ENCODE results near the gene STIL.
"Not testable (repeated sequence)": the region's sequence is repeated elsewhere in the genome, so short reads cannot be mapped to it uniquely, and the experiment has no call there.

The STIL gene

DNA sequence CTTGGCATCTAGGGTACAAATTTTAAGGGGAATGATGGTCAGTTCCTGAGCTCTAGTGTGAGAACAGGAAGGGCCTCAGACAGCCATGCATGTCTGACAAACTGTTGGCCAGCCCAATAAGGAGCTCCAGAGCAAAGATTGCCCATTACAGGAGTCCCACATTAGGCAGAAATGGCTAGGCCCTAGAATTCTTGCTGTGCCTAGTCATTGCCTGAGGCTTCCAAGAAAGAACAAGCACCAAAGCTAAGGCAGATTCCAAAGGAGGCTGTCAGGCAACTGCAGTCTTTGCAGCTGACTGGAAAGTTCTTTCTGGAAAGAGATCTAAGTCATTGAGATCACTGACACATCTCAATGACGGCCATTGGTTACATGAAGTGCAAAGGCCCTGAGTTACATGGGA, 3.9 kb upstream of the STIL start:
- DNase-seq, result no peak

DNA sequence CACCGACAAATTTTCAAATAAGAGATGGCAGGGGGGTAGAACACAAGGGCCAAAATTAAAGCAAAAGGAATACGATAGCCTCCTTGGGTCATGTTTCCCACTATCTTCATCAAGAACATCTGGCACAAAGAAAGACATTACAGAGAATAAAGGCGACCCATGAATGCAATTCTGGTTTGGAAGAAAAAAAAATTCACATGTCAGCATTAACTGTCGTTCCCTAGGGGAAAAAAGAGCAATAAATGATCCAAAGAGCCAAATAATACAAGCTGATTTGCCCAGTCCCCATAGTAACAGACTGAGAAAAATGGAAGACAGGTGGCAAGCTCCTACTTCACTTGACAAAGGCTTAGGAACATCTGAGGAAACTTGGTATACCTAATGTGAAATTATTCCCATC, 4.5 kb downstream of the STIL start:
- no peak for DNase-seq

DNA sequence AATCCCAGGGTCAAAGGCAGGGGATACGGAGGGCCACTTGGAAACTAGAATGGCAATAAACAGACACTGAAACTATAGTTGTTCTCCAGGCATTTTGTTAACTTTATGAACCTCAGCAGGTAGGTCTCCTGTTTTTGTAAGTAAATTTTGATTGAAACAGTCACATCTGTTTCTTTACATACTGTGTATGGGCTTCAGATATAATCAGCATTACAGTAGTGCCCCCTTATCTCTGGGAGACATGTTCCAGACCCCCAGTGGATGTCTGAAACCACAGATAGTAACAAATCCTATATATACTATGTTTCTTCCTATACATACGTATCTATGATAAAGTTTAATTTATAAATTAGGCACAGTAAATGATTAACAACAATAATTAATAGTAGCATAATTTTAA, 11.5 kb downstream of the STIL start:
- DNase-seq, result no peak

DNA sequence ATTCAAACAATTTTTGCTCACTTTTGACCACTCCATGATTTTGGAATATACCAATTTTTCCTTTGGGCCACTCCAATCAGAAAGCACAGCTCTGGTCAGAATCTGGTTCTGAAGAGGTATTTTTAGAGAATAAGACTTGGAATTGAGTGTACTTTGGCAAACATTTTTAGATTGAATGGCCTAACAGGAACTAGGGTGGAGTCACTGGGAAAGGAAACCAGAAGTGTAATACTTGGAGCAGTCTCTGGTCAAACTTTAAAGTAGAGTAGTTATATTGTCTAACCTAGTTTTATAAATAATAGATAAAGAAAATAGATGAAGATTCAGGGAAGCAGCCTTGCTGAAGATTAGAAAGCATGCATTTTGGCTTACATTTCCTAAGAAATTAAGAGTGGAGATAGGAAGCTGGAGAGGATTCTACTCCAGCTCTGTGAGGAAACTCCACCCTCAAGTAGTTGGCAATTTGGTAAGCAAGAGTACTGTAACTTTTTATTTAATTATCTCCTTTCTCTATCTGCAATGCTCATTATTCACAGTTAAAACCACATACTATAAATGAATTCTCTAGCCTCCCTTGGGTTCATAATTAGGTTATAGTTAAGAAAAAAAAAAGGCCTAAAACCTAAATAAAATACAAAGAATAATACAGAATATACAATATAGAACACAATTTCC, 15.8 kb downstream of the STIL start:
- no peak for DNase-seq

DNA sequence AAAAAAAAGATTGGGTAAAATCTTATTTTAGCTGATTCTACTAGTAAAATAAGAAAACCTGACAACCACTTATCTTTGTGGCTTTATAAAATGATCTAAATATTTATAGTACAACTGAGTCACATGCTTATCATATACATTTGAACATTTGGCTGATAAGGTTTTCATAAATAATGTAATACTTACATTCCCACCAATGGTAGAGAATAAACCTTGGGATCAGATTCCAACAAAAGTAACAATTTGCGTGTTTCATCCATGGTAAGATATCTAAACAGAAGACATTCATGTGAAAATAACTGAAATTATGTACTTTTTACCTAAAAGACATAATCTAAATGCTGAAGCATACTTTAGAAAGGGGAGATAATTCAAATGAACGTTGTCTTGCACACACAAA, 18.4 kb downstream of the STIL start:
- no peak for DNase-seq

DNA sequence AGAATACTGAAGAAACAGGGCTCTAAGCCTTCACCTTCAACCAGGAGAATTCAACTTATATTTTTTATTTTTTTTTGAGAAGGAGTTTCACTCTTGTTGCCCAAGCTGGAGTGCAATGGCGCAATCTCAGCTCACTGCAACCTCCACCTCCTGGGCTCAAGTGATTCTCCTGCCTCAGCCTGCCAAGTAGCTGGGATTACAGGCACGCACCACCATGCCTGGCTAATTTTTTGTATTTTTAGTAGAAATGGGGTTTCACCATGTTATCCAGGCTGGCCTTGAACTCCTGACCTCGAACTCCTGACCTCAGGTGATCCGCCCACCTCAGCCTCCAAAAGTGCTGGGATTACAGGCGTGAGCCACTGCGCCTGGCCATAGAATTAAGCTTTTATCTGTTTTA, 19.1 kb downstream of the STIL start:
- not testable (repeated sequence) for DNase-seq

DNA sequence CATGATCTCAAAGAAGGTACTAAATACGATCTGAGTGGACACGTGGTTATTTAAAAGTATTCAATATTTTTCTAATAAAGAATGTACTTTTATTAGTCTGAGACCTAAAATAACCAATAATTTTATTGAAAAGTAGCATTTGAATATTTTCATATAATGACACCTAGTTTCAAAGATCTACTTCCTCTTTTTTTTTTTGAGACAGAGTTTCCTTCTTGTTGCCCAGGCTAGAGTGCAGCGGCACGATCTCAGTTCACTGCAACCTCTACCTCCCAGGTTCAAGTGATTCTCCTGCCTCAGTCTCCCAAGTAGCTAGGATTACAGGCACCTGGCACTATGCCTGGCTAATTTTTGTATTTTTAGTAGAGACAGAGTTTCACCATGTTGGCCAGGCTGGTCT, 25.8 kb downstream of the STIL start:
- not testable (repeated sequence) for DNase-seq

DNA sequence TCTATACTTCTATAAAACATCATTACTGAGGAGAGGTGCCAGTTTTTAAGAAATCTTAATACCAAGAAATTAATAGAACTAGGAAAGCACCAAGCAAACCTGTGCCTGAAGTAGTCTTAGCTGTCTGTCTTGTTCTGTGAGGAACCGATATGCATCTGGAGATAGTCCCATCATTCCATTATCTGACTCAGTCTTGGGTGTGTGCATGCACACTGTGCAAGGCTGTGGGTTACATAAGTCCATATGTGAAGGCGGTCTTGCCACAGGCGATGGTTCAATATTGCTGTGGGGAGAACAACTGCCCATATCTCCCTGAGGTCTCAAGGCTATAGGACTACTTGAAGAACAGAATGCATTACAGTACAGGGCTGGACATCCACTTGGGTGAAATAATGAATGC, 33.8 kb downstream of the STIL start:
- no peak for DNase-seq

DNA sequence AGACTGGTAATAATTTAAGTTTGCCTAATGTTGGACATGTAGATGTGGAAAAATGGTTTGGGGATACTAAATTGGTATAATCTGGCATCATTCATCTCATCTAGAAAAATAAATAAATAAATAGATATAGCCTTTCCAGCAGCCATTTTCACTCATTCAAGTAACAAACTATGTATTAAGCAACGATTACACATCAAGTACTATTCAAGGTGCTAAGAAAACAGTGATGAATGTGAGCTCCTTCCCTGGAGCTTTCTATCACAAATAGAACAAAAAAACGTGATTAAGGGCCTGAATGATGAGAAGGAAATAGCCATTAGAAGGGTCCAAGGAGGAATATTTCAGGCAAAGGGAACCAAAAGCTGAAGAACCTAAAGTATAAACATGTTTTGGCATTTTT, 37.1 kb downstream of the STIL start:
- no peak for DNase-seq

DNA sequence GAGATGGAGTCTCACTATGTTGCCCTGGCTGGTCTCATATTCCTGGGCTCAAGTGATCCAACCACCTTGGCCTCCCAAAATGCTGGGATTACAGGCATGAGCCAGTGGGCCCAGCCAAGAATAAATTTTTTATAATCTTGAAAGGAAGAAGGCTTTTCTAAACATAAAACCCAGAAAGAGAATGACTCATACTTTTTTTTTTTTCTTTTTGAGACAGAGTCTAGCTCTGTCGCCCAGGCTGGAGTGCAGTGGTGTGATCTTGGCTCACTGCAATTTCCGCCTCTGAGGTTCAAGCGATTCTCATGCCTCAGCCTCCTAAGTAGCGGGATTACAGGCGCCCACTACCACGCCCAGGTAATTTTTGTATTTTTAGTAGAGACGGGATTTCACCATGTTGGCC, 38.1 kb downstream of the STIL start:
- DNase-seq, result not testable (repeated sequence)

DNA sequence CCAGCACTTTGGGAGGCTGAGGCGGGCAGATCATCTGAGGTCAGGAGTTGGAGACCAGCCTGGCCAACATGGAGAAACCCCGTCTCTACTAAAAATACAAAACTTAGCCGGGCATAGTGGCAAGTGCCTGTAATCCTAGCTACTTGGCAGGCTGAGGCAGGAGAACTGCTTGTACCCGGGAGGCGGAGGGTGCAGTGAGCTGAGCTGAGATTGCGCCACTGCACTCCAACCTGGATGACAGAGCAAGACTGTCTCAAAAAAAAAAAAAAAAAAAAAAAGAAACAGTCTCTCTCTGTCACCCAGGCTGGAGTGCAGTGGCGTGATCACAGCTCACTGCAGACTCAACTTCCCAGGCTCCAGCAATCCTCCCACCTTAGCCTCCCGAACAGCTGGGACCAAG, 48.4 kb downstream of the STIL start:
- DNase-seq, result not testable (repeated sequence)

DNA sequence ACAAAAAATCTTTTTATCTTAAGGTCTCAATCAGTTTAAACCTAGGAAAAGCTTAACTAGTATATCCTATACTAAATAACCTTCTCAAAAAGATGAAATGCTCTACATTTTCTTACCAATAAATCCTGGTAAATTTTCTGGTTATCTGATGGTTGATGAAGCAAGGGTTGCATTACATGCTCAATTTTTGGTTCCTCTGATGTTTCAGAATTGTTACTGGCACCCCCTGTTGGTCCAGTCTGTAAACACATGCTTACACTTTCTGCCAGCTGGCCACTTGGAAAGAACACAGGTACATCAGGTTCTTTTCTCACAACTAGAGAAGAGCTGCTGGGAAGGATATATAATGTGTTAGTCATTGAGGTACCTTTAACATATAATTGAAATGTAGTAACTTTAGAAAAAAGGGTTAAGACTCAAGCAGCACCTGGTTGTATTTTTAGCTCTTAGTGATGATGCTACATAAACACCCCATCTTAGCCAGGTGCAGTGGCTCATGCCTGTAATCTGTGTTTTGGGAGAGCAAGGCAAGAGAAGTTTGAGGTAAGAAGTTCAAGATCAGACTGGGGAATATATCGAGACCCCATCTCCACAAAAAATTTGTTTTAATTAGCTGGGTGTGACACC, 51.0 kb downstream of the STIL start:
- DNase-seq, result peak; percentile 4

DNA sequence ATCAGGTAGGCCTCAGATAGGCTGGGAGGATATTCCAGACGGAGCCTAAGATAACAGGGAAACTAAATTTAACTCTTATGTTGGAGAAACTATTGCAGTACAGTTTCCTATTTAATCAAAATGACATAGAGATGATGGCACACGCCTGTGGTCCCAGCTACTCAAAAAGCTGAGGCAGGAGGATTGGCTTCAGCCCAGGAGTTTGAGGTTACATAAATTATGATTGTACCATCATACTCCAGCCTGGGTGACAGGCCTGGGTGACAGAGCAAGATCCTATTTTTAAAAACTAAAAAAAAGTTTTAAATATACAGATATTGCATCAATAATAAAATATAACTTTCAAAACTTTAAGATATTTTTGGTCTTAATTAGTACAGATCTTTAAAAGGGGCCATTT, 56.7 kb downstream of the STIL start:
- no peak for DNase-seq

DNA sequence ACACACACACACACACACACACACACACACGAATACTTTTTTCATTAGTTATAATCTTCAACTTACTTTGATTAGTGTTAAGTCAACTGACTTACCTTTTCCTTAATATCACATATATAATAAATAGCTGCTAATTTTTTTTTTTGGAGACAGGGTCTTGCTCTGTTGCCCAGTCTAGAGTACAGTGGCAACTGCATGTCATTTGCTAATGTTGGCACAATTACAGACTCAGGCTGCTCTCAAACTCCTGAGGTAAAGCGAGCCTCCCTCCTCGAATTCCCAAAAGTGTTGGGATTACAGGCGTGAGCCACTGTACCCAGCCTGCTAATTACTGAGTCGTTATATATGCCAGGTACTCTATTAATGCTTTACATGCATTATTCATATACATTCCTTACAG, 61.2 kb downstream of the STIL start:
- no peak for DNase-seq

DNA sequence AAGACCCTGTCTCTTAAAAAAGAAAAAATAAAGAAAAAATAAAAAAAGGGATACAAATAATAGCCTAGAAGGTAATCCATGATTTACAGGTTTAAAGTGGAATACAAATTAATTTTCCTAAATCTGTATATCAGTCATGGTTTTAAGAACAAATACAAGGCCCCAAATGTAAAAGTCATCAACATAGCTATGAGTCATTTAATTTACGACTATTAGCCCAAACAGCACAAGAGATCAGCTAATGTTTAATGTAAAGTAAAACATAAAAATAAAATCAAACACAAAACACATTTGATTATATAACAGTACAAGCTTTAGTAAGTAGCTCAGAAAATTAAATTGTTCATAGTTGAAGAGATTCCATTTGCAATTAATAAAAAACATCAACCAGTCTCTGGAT, 61.6 kb downstream of the STIL start:
- no peak for DNase-seq

DNA sequence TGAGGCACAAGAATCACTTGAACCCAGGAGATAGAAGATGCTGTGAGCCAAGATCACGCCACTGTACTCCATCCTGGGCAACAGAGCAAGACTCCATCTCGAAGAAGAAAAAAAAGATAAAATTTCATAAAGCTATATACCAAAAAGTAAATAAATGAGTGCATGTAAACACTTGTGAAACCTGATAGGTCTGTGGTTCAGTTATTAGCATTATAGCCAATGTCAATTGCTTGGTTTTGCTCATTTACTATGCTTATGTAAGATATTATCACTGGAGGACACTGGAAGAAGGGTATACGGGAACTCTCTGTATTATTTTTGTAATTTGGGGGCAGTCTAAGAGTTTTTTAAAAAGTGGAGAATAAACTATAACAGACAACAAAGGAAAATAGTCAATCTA, 64.2 kb downstream of the STIL start:
- no peak for DNase-seq

DNA sequence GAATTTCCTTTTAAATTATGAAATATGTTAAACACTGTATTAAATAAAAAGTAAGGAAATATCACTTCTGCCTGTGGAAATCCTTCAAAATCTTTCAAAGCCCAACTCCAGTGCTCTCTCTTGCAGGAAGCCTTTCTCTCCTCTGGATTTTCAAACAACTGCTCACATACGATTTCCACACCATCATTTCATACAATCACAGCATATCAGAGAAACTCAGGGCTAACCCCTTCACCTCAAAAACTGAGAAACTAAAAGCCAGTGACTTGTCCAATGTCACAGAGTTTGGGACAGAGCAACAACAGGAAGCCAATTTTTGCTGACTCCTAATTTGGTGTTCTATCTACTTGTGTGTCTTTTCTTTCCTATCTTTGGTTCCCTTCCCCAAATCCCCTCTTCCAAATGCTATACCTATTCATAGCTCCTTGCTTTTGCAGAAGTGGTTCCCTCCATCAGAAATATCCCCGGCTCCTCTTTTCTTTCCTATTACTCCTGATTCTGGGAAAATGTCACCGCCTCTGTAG, 69.5 kb downstream of the STIL start:
- no peak for DNase-seq

DNA sequence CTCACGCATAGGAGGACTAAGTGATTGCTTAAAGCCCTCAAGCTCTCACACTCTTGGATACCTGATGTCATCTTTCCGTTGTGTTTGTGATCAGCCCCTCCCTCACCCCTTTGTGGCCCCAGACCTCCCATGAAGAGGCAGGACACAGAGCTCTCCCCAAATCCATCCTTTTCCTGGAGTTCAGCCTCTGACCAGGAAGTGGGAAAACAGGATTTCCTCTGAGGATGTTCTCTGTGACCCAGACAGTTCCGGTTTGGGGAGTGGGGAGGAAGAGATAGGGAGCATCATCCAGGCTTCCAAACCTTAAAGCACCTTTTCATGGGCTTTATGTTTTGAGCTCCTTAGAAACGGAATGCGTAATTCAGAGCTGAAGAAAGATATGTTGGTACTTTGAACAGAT, 70.0 kb downstream of the STIL start:
- DNase-seq, result no peak

DNA sequence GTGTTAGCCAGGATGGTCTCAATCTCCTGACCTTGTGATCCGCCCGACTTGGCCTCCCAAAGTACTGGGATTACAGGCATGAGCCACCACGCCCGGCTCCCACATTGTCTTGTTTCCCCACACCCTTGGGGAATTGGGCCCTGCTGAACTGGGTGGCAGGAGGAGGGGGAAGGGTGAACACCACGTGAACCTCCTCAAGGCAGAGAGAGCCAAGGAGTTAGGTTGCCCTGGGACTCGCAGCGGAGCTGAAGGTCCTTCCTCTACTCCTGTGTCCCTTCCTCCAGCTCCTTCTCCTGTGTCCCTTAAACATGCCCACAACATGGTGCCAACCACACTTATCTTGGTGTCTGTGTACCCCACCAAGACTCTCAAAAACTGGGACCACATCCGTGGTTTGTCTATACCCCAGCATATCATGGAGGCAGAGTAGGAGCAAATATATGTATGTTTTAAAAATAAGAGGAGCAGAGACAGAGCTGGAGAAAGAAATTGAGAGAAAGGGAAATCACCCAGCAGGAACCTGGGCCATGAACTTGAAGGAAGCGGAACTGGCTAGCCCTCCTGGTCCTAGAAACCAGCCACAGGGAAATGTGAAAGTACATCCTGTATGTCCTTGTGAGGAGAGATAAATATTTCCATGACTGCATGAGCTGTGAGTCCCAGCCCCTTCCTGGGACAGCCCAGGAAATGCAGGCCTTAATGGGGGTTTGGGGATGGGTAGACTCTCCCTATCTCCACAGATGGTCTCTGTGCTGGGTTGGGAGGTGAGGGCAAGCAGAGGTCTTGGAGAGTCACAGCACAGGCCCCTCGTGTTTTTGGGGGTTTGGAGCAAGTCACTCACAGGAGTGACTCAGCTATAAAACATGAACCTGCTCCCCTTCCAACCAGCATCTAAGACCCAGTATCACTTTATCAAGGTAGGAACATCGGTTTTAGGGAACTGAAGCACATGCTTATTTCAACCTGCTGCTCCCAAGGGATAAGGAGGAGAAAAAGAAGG, 72.5 kb downstream of the STIL start:
- DNase-seq, result no peak

DNA sequence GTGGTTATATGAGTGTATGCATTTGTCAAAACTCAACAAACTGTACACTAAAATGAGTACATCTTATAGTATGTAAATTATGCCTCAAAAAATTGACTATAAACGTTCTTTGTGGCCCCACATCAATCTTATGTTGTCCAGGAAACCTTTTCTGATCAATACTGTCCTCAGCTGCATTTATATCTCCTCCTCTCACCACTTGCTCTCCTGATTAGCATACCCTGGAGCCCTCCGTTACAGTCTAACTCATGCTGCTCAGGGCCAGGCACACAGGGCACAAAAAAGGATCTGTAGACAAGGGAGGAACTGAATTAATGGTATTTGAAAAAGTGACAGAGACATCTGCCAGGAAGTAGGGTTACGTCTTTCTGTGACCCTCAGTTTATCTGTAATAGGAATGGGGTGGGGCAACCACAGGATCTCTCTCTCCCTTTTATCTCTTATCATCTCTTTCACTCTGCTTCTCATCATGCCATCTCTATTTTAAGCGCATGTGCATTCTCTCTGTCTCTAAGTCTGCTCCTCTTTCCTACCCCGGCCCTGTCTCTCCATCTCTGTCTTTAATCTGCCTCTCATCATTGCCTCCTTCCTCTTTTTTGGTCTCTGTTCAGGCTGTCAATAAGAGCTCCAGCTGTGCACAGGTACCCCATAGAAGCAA, 74.9 kb downstream of the STIL start:
- no peak for DNase-seq

DNA sequence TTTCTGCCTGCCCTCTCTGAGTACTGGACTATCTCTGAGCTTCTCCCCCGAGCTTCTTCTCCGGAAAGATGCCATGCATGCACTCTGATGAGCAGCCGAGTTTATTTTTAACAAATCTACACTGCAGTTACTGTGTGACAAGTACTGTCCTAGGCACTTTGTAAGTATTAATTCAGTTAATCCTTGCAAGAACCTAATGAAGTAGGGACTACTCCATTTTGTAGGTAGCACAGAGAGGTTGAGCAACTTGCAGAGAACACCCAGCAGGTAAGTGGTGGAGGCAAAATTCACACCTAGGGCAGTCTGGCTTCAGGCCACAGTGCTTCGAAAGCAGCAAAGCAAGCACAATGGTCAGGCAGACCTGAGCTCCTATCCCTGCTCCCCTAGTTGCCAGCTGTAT, 78.1 kb downstream of the STIL start:
- DNase-seq, result no peak

DNA sequence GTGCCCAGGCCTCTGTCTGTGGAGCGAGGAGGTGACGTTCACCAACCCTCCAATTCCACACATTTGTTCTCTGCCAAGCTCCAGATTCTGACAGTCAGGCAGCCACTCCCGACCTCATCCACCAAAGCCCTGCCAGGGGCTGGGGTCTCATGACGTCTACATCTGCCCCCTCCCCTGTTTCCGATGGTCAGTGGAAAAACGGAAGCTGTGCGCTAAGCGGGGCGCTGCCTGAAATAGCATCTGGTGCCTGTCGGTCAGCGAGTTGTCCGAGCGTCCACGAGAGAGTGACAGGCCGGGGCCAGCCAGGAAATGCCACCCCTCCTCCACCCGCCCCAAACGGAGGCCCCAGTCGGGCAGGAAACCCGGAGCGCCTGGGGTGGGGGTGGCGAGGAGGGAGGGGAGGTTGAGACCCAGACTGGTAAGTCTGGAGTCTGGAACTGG, 78.7 kb downstream of the STIL start:
- DNase-seq, result no peak

DNA sequence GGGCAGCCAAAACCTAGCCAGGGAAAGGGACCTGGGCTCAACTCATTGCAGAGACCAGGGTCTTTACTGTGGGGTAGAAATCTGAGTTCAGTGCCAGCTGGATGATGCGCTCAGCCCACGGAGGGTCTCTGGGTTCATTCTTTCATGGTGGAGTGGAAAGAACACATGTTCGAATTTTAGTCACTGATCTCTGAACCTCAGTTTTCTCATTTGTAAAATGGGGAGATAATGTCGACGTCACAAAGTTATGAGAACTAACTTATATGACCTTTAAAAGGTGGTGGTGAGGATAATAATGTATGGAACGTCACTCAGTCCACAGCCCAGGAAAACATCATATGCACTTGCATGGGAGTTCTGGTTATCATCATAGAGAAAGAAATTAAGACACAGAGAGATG, 80.8 kb downstream of the STIL start:
- DNase-seq, result no peak

Data from effector CD4-positive, alpha-beta T cell (primary cell).